Body of pancreas (tissue), 4 donors: ENCODE results near the gene CCDC28B.

Experiments
- POLR2A ChIP-seq, 3 donors: fragments of 450-650 bp; IDR thresholded peaks; one replicate each; pipeline ENCODE4 v1.6.1; 2016; ENCODE audit warnings: antibody characterized with exemption in 3 of 3, mild to moderate bottlenecking in 2 of 3
- TF ChIP-seq, protein P1 (sequence below), 7 experiments: fragments of 450-650 bp in 4 of 7; fragments of 200-600 bp in 3 of 7; sonication (generic) in 3 of 7; IDR thresholded peaks; one replicate each; pipeline ENCODE4 v1.5.1; 2016 to 2019; ENCODE audit warnings: antibody characterized with exemption in 7 of 7

DNA sequence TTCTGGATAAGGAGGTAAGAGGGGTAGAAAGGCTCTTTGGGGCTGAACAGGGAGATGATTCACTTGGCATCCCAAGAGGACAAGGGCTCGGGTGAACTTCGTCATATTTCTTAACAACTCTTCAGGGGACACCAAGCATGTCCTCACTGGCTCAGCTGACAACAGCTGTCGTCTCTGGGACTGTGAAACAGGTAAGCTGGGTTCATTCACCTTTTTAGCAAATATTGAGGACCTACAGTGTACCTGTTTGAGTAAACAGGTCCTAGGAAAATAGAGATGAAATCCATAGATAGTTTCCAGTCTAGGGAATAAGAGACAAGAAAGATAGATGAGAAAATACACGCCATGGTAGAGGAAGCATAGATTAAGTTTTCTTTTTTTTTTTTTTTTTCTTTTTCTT lies 23.9 kb downstream of the CCDC28B start:
- TF ChIP-seq, protein P1, sequence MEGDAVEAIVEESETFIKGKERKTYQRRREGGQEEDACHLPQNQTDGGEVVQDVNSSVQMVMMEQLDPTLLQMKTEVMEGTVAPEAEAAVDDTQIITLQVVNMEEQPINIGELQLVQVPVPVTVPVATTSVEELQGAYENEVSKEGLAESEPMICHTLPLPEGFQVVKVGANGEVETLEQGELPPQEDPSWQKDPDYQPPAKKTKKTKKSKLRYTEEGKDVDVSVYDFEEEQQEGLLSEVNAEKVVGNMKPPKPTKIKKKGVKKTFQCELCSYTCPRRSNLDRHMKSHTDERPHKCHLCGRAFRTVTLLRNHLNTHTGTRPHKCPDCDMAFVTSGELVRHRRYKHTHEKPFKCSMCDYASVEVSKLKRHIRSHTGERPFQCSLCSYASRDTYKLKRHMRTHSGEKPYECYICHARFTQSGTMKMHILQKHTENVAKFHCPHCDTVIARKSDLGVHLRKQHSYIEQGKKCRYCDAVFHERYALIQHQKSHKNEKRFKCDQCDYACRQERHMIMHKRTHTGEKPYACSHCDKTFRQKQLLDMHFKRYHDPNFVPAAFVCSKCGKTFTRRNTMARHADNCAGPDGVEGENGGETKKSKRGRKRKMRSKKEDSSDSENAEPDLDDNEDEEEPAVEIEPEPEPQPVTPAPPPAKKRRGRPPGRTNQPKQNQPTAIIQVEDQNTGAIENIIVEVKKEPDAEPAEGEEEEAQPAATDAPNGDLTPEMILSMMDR (IDR thresholded peaks at IDR 0.05): no peak
- no peak for TF ChIP-seq POLR2A (IDR thresholded peaks at IDR 0.05)
